Panc1 (cell line): Measurements from ENCODE around the gene RPS6KA1. TPM values are rescaled to one million over a fixed set of nuclear protein-coding genes. Genes with fewer than 3 reads are reported as not detected.
"Not testable (repeated sequence)": the region's sequence is repeated elsewhere in the genome, so short reads cannot be mapped to it uniquely, and the experiment has no call there.

Experiments
- ATAC-seq: fragments of 200-7000 bp; cut with Tn5 transposase; 2 replicates; pipeline ENCODE4 v1.9.1; 2020; ENCODE audit warnings: mild to moderate bottlenecking, moderate library complexity
- BruUV-seq: library from RNA; stranded (reverse); fragments of 400-500 nt; replicated peaks from 2 replicates; lab custom pipeline; 2021; lab: Mats Ljungman, UMichigan
- CTCF ChIA-PET: fragments of 300-600 bp; sonication (Branson Sonifier 250); formaldehyde crosslinking; loops from one replicate; lab custom pipeline; 2022; ENCODE audit warnings: antibody characterized with exemption; lab: Charles Lee
- POLR2A ChIA-PET: fragments of 300-600 bp; sonication (Branson Sonifier 250); formaldehyde crosslinking; loops from one replicate; lab custom pipeline; 2022; ENCODE audit warnings: antibody characterized with exemption; lab: Charles Lee
- DNase-seq: peaks from one replicate; pipeline ENCODE4 v3.0.0-alpha.2; 2010; ENCODE audit warnings: low read depth, low spot score
- H3K27ac ChIP-seq: 2 replicates; pipeline ENCODE4 v1.5.1; 2011; ENCODE audit warnings: mild to moderate bottlenecking, low read length, inconsistent platforms
- H3K27me3 ChIP-seq: fragments of 200-500 bp; sonication (Bioruptor generic); 2 replicates; pipeline ENCODE4 v1.6.0; 2014; ENCODE audit warnings: low read length, inconsistent platforms; ENCODE audit not compliant: control insufficient read depth, insufficient read depth
- H3K36me3 ChIP-seq: fragments of 200-500 bp; sonication (Bioruptor generic); 2 replicates; pipeline ENCODE4 v1.5.1; 2014; ENCODE audit warnings: inconsistent platforms, mild to moderate bottlenecking, low read length, moderate library complexity; ENCODE audit not compliant: control insufficient read depth, insufficient read depth
- H3K4me1 ChIP-seq: 2 replicates; pipeline ENCODE4 v1.5.1; 2011; ENCODE audit warnings: inconsistent platforms, mild to moderate bottlenecking, low read length, moderate library complexity; ENCODE audit not compliant: control insufficient read depth, insufficient read depth
- H3K4me3 ChIP-seq, 2 experiments: 2 replicates each; pipeline ENCODE4 v1.5.1; 2011 to 2012; ENCODE audit warnings: low read depth in 2 of 2, low read length in 2 of 2, mild to moderate bottlenecking in 2 of 2, inconsistent platforms in 1 of 2, moderate library complexity in 1 of 2
- H3K9me3 ChIP-seq: fragments of 200-500 bp; sonication (Bioruptor generic); 2 replicates; pipeline ENCODE4 v1.5.1; 2014; ENCODE audit warnings: low read depth, mild to moderate bottlenecking, inconsistent platforms, low read length, moderate library complexity; ENCODE audit not compliant: control insufficient read depth, insufficient read depth
- POLR2AphosphoS5 ChIP-seq: IDR thresholded peaks from 2 replicates; pipeline ENCODE4 v1.6.1; 2012; ENCODE audit warnings: mild to moderate bottlenecking, low read depth, low read length, moderate library complexity
- REST ChIP-seq, 2 experiments: IDR thresholded peaks; 2 replicates each; pipeline ENCODE4 v1.6.1; 2011 to 2012; ENCODE audit warnings: low read depth in 2 of 2, control low read depth in 1 of 2, low read length in 1 of 2, mild to moderate bottlenecking in 1 of 2, moderate library complexity in 1 of 2; ENCODE audit not compliant: insufficient read depth in 1 of 2
- SIN3A ChIP-seq: IDR thresholded peaks from 2 replicates; pipeline ENCODE4 v1.6.1; 2012; ENCODE audit warnings: low read depth, mild to moderate bottlenecking, low read length, moderate library complexity, borderline replicate concordance; ENCODE audit not compliant: insufficient read depth
- TCF7L2 ChIP-seq: IDR thresholded peaks from 2 replicates; pipeline ENCODE4 v1.6.1; 2011; ENCODE audit warnings: mild to moderate bottlenecking, low read depth, low read length, inconsistent platforms
- in situ Hi-C: cut with HindIII; loops from 2 replicates; pipeline ENCODE4 v1.10.0; 2016; ENCODE audit warnings: low sequenced_read_pairs, low pct_unique_long_range_greater_than_20kb
- intact Hi-C: fragments of 100-400 bp; cut with micrococcal nuclease; formaldehyde crosslinking; loops from one replicate; pipeline ENCODE4 v1.10.0; 2022; ENCODE audit not compliant: unreplicated experiment
- total RNA-seq: library from RNA; stranded (reverse); gene quantifications from one replicate; pipeline ENCODE4 v1.2.1, GENCODE V29; 2021; ENCODE audit not compliant: unreplicated experiment
- TF ChIP-seq, protein P1 (sequence below): fragments of 450-650 bp; IDR thresholded peaks from 2 replicates; pipeline ENCODE4 v1.5.1; 2017; ENCODE audit warnings: mild to moderate bottlenecking

The RPS6KA1 gene
- total RNA-seq, 1 experiment from 2014 or later: 44.0 TPM

GRCh38 chr1:26593385-26593784, 63.8 kb downstream of the RPS6KA1 start:
- no TSS peak for BruUV-seq
- intact Hi-C loops: no loop called here

GRCh38 chr1:26594593-26594992, 65.0 kb downstream of the RPS6KA1 start:
- H3K27ac ChIP-seq, in situ Hi-C loops, DNase-seq, BruUV-seq, H3K4me1 ChIP-seq, H3K9me3 ChIP-seq, H3K4me3 ChIP-seq, intact Hi-C loops, H3K27me3 ChIP-seq, H3K36me3 ChIP-seq: not testable (repeated sequence)
- ATAC-seq: peak; percentile 48
- CTCF ChIA-PET: interaction anchor here (0.7 to 0.8 kb wide), 2 partner anchors 214 to 263 kb away, joined by 3 to 10 read pairs; no protein-coding TSS in a partner anchor
- POLR2A ChIA-PET: interaction anchor here (0.6 kb wide), 1 partner anchor 216 kb away, joined by 9 read pairs; no protein-coding TSS in a partner anchor

More at GRCh38 chr1:26593385-26593784, 63.8 kb downstream of the RPS6KA1 start:
- H3K4me3 ChIP-seq: no peak overlapping the region
- H3K9me3 ChIP-seq: no peaks in the 10 kb centered on the region
- H3K36me3 ChIP-seq: no peaks in the 10 kb centered on the region
- H3K27ac ChIP-seq: no peak overlapping the region
- ChIA-PET CTCF (no interaction called here), POLR2A (no interaction called here)
- no peaks in the 10 kb centered on the region for H3K4me1 ChIP-seq
- DNase-seq (no peak), ATAC-seq (no peak)
- TF ChIP-seq POLR2AphosphoS5: no peak
- TF ChIP-seq, protein P1, sequence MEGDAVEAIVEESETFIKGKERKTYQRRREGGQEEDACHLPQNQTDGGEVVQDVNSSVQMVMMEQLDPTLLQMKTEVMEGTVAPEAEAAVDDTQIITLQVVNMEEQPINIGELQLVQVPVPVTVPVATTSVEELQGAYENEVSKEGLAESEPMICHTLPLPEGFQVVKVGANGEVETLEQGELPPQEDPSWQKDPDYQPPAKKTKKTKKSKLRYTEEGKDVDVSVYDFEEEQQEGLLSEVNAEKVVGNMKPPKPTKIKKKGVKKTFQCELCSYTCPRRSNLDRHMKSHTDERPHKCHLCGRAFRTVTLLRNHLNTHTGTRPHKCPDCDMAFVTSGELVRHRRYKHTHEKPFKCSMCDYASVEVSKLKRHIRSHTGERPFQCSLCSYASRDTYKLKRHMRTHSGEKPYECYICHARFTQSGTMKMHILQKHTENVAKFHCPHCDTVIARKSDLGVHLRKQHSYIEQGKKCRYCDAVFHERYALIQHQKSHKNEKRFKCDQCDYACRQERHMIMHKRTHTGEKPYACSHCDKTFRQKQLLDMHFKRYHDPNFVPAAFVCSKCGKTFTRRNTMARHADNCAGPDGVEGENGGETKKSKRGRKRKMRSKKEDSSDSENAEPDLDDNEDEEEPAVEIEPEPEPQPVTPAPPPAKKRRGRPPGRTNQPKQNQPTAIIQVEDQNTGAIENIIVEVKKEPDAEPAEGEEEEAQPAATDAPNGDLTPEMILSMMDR: no peak
- TF ChIP-seq TCF7L2: no peak
- TF ChIP-seq SIN3A: no peak
- no peak for TF ChIP-seq REST (IDR thresholded peaks at IDR 0.05; ENCODE audit: insufficient read depth in 1 of 2, low read depth in 2 of 2, low read length in 1 of 2)
- no peaks in the 10 kb centered on the region; the same call in 1 of the 2 replicates for H3K27me3 ChIP-seq
- in situ Hi-C loops: no loop called here

- intact Hi-C loops (no loop called here), in situ Hi-C loops (no loop called here)
- TF ChIP-seq POLR2AphosphoS5 (no peak), TCF7L2 (no peak), REST (IDR thresholded peaks at IDR 0.05; ENCODE audit: insufficient read depth in 1 of 2, low read depth in 2 of 2, low read length in 1 of 2) (no peak)
- TF ChIP-seq, protein P1: peak; percentile 76; the same call in 1 of the 2 replicates
- DNase-seq (peak; percentile 53), ATAC-seq (peak; percentile 71; the same call in 1 of the 2 replicates)
- BruUV-seq: no TSS peak
- no peak overlapping the region for H3K4me3 ChIP-seq
- CTCF ChIA-PET: interaction anchor here (0.5 kb wide), 1 partner anchor 10 kb away, joined by 10 read pairs; no protein-coding TSS in a partner anchor
- H3K27me3 ChIP-seq: no peaks in the 10 kb centered on the region; the same call in 1 of the 2 replicates
- no peaks in the 10 kb centered on the region for H3K36me3 ChIP-seq
- peaks cover under 1% of the 10 kb centered on the region; the same call in 1 of the 2 replicates for H3K4me1 ChIP-seq
- H3K9me3 ChIP-seq: no peaks in the 10 kb centered on the region
- no peak overlapping the region for H3K27ac ChIP-seq
- POLR2A ChIA-PET: no interaction called here
These were observed 68.1 kb downstream of the RPS6KA1 start for GRCh38 chr1:26597629-26598039.
